ENCODE results near the gene KCTD21. TPM values are rescaled to one million over a fixed set of nuclear protein-coding genes. Genes with fewer than 3 reads are reported as not detected.

KCTD21 gene
- total RNA-seq, 4 donors from 2014 or later = 6.0 to 18.9 (median 15.8) TPM

DNA sequence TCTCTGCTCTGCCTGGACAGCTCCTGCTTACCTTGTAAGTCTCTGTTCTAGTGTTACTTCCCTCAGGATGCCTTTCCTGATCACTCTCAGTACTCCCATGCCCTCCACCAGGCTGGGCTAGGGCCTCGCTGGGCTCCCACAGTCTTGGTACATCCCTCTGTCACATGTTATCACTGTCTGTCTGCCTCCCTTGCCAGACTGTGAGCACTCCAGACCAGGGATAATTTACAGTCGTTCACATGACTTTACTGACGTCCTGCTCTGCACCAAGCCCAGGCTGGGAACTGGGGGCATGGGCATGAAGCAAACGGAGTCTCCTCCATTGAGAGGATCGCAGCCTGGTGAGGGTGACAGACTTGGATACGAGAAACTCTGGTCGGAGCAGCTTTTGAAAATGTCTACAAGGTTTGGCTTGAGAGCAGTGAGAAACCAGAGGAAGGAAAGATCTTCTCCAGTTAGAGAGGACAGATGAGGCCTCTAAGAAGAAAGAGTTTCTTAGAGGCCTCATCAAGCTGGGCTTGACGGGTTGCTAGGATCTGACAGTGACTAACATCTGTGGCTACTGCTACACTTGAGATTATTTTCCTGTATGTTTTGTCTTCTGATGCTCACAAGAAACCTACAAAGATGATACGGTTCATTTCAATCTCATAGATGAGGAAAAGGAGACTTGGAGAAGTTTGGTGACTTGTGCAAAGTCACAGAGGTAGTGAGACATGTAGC is 12.8 kb upstream of the KCTD21 start:
- no peaks in the 10 kb centered on the region for H3K27me3 ChIP-seq
- in situ Hi-C loops (cut with MboI; ENCODE audit: low sequenced_read_pairs in 4 of 4) = loop anchor here in 1 of 4 donors (25.0 kb wide), 2 partner anchors 89 to 361 kb away; partner anchors contain the start of gene NARS2
- no peaks in the 10 kb centered on the region for H3K36me3 ChIP-seq
- H3K27ac ChIP-seq = peak overlapping the region; percentile 41 to 61 (median 56)
- TF ChIP-seq POLR2A (IDR thresholded peaks at IDR 0.05) = no peak
- TF ChIP-seq, protein P1, sequence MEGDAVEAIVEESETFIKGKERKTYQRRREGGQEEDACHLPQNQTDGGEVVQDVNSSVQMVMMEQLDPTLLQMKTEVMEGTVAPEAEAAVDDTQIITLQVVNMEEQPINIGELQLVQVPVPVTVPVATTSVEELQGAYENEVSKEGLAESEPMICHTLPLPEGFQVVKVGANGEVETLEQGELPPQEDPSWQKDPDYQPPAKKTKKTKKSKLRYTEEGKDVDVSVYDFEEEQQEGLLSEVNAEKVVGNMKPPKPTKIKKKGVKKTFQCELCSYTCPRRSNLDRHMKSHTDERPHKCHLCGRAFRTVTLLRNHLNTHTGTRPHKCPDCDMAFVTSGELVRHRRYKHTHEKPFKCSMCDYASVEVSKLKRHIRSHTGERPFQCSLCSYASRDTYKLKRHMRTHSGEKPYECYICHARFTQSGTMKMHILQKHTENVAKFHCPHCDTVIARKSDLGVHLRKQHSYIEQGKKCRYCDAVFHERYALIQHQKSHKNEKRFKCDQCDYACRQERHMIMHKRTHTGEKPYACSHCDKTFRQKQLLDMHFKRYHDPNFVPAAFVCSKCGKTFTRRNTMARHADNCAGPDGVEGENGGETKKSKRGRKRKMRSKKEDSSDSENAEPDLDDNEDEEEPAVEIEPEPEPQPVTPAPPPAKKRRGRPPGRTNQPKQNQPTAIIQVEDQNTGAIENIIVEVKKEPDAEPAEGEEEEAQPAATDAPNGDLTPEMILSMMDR (IDR thresholded peaks at IDR 0.05 in 4 of 5, conservative IDR thresholded peaks at IDR 0.05 in 1 of 5) = no peak
- intact Hi-C loops (cut with DNase I; ENCODE audit: low total_unique reads) = no loop called here
- H3K4me1 ChIP-seq = peaks cover 0 to 10% of the 10 kb centered on the region in 2 donors
- peak in 1 of 2 donors; percentile 39 for DNase-seq
- peak; percentile 86 to 88 for ATAC-seq
- no peaks in the 10 kb centered on the region for H3K9me3 ChIP-seq
- H3K4me3 ChIP-seq = no peak overlapping the region

- H3K4me1 ChIP-seq = peaks cover 0 to 10% of the 10 kb centered on the region in 2 donors
- intact Hi-C loops (cut with DNase I; ENCODE audit: low total_unique reads) = no loop called here
- H3K27me3 ChIP-seq = no peaks in the 10 kb centered on the region
- no peaks in the 10 kb centered on the region for H3K9me3 ChIP-seq
- DNase-seq (no peak), ATAC-seq (peak in 1 of 2 donors; percentile 5)
- in situ Hi-C loops (cut with MboI; ENCODE audit: low sequenced_read_pairs in 4 of 4) = loop anchor here in 1 of 4 donors (25.0 kb wide), 2 partner anchors 88 to 362 kb away; partner anchors contain the start of gene NARS2
- TF ChIP-seq, protein P1 (IDR thresholded peaks at IDR 0.05 in 4 of 5, conservative IDR thresholded peaks at IDR 0.05 in 1 of 5) = no peak
- no peak for TF ChIP-seq POLR2A (IDR thresholded peaks at IDR 0.05)
- no peaks in the 10 kb centered on the region for H3K36me3 ChIP-seq
- peak overlapping the region; percentile 41 to 61 (median 56) for H3K27ac ChIP-seq
- H3K4me3 ChIP-seq = no peak overlapping the region
These were observed 12.1 kb upstream of the KCTD21 start for GRCh38 chr11:78200553-78200952.

GRCh38 chr11:78200061-78200460 is 11.6 kb upstream of the KCTD21 start:
- ATAC-seq (no peak), DNase-seq (no peak)
- intact Hi-C loops (cut with DNase I; ENCODE audit: low total_unique reads) (no loop called here), in situ Hi-C loops (cut with MboI; ENCODE audit: low sequenced_read_pairs in 4 of 4) (loop anchor here in 1 of 4 donors (25.0 kb wide), 2 partner anchors 88 to 362 kb away; partner anchors contain the start of gene NARS2)
- peaks cover 0 to 10% of the 10 kb centered on the region in 2 donors for H3K4me1 ChIP-seq
- TF ChIP-seq POLR2A (IDR thresholded peaks at IDR 0.05) = no peak
- TF ChIP-seq, protein P1 (IDR thresholded peaks at IDR 0.05 in 4 of 5, conservative IDR thresholded peaks at IDR 0.05 in 1 of 5) = no peak
- H3K36me3 ChIP-seq = no peaks in the 10 kb centered on the region
- H3K4me3 ChIP-seq = no peak overlapping the region
- H3K9me3 ChIP-seq = no peaks in the 10 kb centered on the region
- H3K27ac ChIP-seq = peak overlapping the region in 2 of 4 donors; percentile 51 to 61
- H3K27me3 ChIP-seq = no peaks in the 10 kb centered on the region

DNA sequence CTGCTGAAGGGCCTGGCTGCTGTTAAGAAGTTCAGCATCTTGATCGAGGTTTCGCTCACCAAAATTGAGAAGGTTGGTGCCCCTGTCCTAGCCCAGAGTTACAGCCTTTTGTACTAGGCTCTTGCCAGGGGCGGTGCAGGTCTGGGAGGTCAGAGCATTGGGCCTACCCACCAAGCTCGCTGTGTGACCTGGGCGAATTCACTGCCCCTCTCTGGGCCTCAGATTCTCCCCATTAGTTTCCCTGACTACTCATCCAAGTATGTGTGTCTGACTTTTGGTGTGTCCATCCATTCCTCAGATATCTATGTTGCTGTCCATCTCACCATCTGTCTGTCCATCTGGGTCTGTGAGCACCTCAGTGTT is 11.2 kb upstream of the KCTD21 start:
- no peaks in the 10 kb centered on the region for H3K27me3 ChIP-seq
- H3K4me3 ChIP-seq = no peak overlapping the region
- DNase-seq = no peak
- intact Hi-C loops (cut with DNase I; ENCODE audit: low total_unique reads) = no loop called here
- ATAC-seq = no peak
- no peaks in the 10 kb centered on the region for H3K9me3 ChIP-seq
- H3K4me1 ChIP-seq = peaks cover 0 to 10% of the 10 kb centered on the region in 2 donors
- no peaks in the 10 kb centered on the region for H3K36me3 ChIP-seq
- in situ Hi-C loops (cut with MboI; ENCODE audit: low sequenced_read_pairs in 4 of 4) = loop anchor here in 1 of 4 donors (25.0 kb wide), 2 partner anchors 87 to 363 kb away; partner anchors contain the start of gene NARS2
- TF ChIP-seq, protein P1 (IDR thresholded peaks at IDR 0.05 in 4 of 5, conservative IDR thresholded peaks at IDR 0.05 in 1 of 5) = no peak
- no peak for TF ChIP-seq POLR2A (IDR thresholded peaks at IDR 0.05)
- no peak overlapping the region for H3K27ac ChIP-seq
